ENCODE measurements around the gene RBM18.

The RBM18 gene

GRCh38 chr9:122197426-122197825 lies 67.2 kb downstream of the RBM18 start:
- no peak for TF ChIP-seq CTCF (IDR thresholded peaks at IDR 0.05; ENCODE audit: low read depth, low read length)

GRCh38 chr9:122195875-122196274 lies 68.8 kb downstream of the RBM18 start:
- TF ChIP-seq CTCF (IDR thresholded peaks at IDR 0.05; ENCODE audit: low read depth, low read length) = no peak
- no peak overlapping the region for H3K4me3 ChIP-seq (ENCODE audit: low read depth, low read length)

More at GRCh38 chr9:122197426-122197825, 67.2 kb downstream of the RBM18 start:
- H3K4me3 ChIP-seq (ENCODE audit: low read depth, low read length) = no peak overlapping the region

- TF ChIP-seq CTCF (IDR thresholded peaks at IDR 0.05; ENCODE audit: low read depth, low read length) = no peak
- no peak overlapping the region for H3K4me3 ChIP-seq (ENCODE audit: low read depth, low read length)
Measured at GRCh38 chr9:122193651-122194050, 71.0 kb downstream of the RBM18 start.

GRCh38 chr9:122192914-122193525 lies 71.6 kb downstream of the RBM18 start:
- no peak for TF ChIP-seq CTCF (IDR thresholded peaks at IDR 0.05; ENCODE audit: low read depth, low read length)
- no peak overlapping the region for H3K4me3 ChIP-seq (ENCODE audit: low read depth, low read length)

GRCh38 chr9:122192261-122192875 lies 72.3 kb downstream of the RBM18 start:
- no peak overlapping the region for H3K4me3 ChIP-seq (ENCODE audit: low read depth, low read length)
- TF ChIP-seq CTCF (IDR thresholded peaks at IDR 0.05; ENCODE audit: low read depth, low read length) = no peak

- no peak for TF ChIP-seq CTCF (IDR thresholded peaks at IDR 0.05; ENCODE audit: low read depth, low read length)
- no peak overlapping the region for H3K4me3 ChIP-seq (ENCODE audit: low read depth, low read length)
Measured at GRCh38 chr9:122191584-122191983, 73.1 kb downstream of the RBM18 start.

GRCh38 chr9:122190597-122191381 lies 73.9 kb downstream of the RBM18 start:
- no peak overlapping the region for H3K4me3 ChIP-seq (ENCODE audit: low read depth, low read length)
- TF ChIP-seq CTCF (IDR thresholded peaks at IDR 0.05; ENCODE audit: low read depth, low read length) = no peak
